Kidney (tissue), 14 donors: ENCODE measurements around the gene PPM1E. TPM values are rescaled to one million over a fixed set of nuclear protein-coding genes. Genes with fewer than 3 reads are reported as not detected.

Experiments
- DNase-seq, 5 donors: peaks; one replicate each; pipeline ENCODE4 v3.0.0-alpha.2; 2013 to 2020
- FAIRE-seq: peaks from 2 replicates; lab custom pipeline; 2012; peaks lifted over from hg19 to GRCh38; lab: Jason Lieb, UNC
- H3K27ac ChIP-seq, 2 donors: one replicate each; pipeline ENCODE4 v1.7.0; 2013; ENCODE audit warnings: low read depth in 2 of 2, low read length in 2 of 2, inconsistent platforms in 1 of 2
- H3K27me3 ChIP-seq: one replicate; pipeline ENCODE4 v1.7.1; 2013; ENCODE audit warnings: low read length, inconsistent platforms; ENCODE audit not compliant: control insufficient read depth, insufficient read depth
- H3K36me3 ChIP-seq, 3 donors: one replicate each; pipeline versions ENCODE4 v1.7.0 to v1.7.1; 2013; ENCODE audit warnings: low read length in 3 of 3, control low read depth in 1 of 3, inconsistent platforms in 1 of 3; ENCODE audit not compliant: insufficient read depth in 3 of 3, control insufficient read depth in 2 of 3
- H3K4me1 ChIP-seq, 3 donors: one replicate each; pipeline versions ENCODE4 v1.7.0 to v1.7.1; 2013; ENCODE audit warnings: low read length in 3 of 3, inconsistent platforms in 1 of 3, low read depth in 1 of 3; ENCODE audit not compliant: control insufficient read depth in 2 of 3, insufficient read depth in 2 of 3
- H3K4me3 ChIP-seq, 3 donors: one replicate each; pipeline versions ENCODE4 v1.7.0 to v1.8.1; 2013; ENCODE audit warnings: low read length in 3 of 3, control low read depth in 1 of 3, inconsistent platforms in 1 of 3
- H3K9ac ChIP-seq, 3 donors: one replicate each; pipeline versions ENCODE4 v1.7.0 to v1.7.1; 2013; ENCODE audit warnings: low read length in 3 of 3, control low read depth in 1 of 3, inconsistent platforms in 1 of 3
- H3K9me3 ChIP-seq, 3 donors: one replicate each; pipeline versions ENCODE4 v1.7.0 to v1.7.1; 2013; ENCODE audit warnings: low read length in 3 of 3, control low read depth in 1 of 3, inconsistent platforms in 1 of 3; ENCODE audit not compliant: control insufficient read depth in 2 of 3, insufficient read depth in 1 of 3
- CTCF ChIP-seq: IDR thresholded peaks from 3 replicates; pipeline ENCODE4 v1.5.1; 2012; ENCODE audit warnings: mild to moderate bottlenecking, moderate library complexity, borderline replicate concordance; ENCODE audit not compliant: insufficient read depth; ENCODE audit errors: extremely low read depth
- intact Hi-C: fragments of 100-400 bp; cut with DNase I; formaldehyde crosslinking; loops from one replicate; pipeline ENCODE4 v1.11.1; 2022
- polyA plus RNA-seq: library from polyadenylated mRNA; stranded (reverse); fragments of 350-450 nt; fragmentation: Illumina TruSeq; extraction: RNeasy Lipid Tissue Mini Kit (QIAGEN cat#74804); gene quantifications from one replicate; pipeline ENCODE4 v1.2.3, GENCODE V29; 2014; ENCODE audit warnings: low read depth, low replicate concordance; ENCODE audit not compliant: insufficient read depth
- total RNA-seq: library from RNA; stranded (reverse); fragmentation: NEBNext Ultra II Directional; extraction: Animal tissue kit (Norgen Biotek cat#: 25700); gene quantifications from one replicate; pipeline ENCODE4 v1.2.1, GENCODE V29; 2021
- donor health status: control.
- donor health status: control.
- donor health status: control.
- donor health status: control.
- donor health status: control.
- donor health status: DM: yes; HTN: yes; CAD: no.
- donor health status: Normal renal cell carcinoma (clear cell type).

PPM1E gene
- total and polyA plus RNA-seq, 2 donors from 2014 or later: 0.47 to 0.82 TPM

- Histone ChIP-seq H3K9me3 (no peaks in the 10 kb centered on the region), H3K27me3 (no peaks in the 10 kb centered on the region), H3K4me3 (no peak overlapping the region), H3K27ac (no peak overlapping the region), H3K9ac (no peak overlapping the region), H3K4me1 (no peaks in the 10 kb centered on the region), H3K36me3 (no peaks in the 10 kb centered on the region)
- FAIRE-seq: no peak
- TF ChIP-seq CTCF: no peak
- no peak for DNase-seq
- intact Hi-C loops: no loop called here
Measured at GRCh38 chr17:58809564-58809936, 53.9 kb downstream of the PPM1E start.

- Histone ChIP-seq H3K9ac (no peak overlapping the region), H3K4me3 (no peak overlapping the region), H3K27ac (no peak overlapping the region), H3K36me3 (no peaks in the 10 kb centered on the region), H3K9me3 (no peaks in the 10 kb centered on the region), H3K4me1 (no peaks in the 10 kb centered on the region), H3K27me3 (no peaks in the 10 kb centered on the region)
- TF ChIP-seq CTCF: no peak
- no peak for FAIRE-seq
- DNase-seq: no peak
- intact Hi-C loops: no loop called here
Measured at GRCh38 chr17:58811290-58811689, 55.6 kb downstream of the PPM1E start.

- no peak overlapping the region for H3K27ac ChIP-seq
- H3K4me3 ChIP-seq: no peak overlapping the region
- FAIRE-seq (no peak), DNase-seq (no peak)
- no peaks in the 10 kb centered on the region for H3K9me3 ChIP-seq
- H3K27me3 ChIP-seq: no peaks in the 10 kb centered on the region
- H3K9ac ChIP-seq: no peak overlapping the region
- H3K4me1 ChIP-seq: no peaks in the 10 kb centered on the region
- H3K36me3 ChIP-seq: no peaks in the 10 kb centered on the region
- intact Hi-C loops: no loop called here
- TF ChIP-seq CTCF: no peak
Measured at GRCh38 chr17:58813712-58814111, 58.1 kb downstream of the PPM1E start.

GRCh38 chr17:58818654-58819053 is 63.0 kb downstream of the PPM1E start:
- H3K9ac ChIP-seq: no peak overlapping the region
- H3K27ac ChIP-seq: no peak overlapping the region
- H3K9me3 ChIP-seq: no peaks in the 10 kb centered on the region
- H3K36me3 ChIP-seq: no peaks in the 10 kb centered on the region
- no peaks in the 10 kb centered on the region for H3K4me1 ChIP-seq
- no peak overlapping the region for H3K4me3 ChIP-seq
- intact Hi-C loops: no loop called here
- no peaks in the 10 kb centered on the region for H3K27me3 ChIP-seq
- no peak for FAIRE-seq
- DNase-seq: no peak
- no peak for TF ChIP-seq CTCF
